Uterus (tissue), 2 donors: ENCODE results near the gene TFRC.

Source experiments
- CTCF ChIP-seq, 4 experiments: fragments of 200-600 bp in 2 of 4; fragments of 450-650 bp in 2 of 4; sonication (generic) in 2 of 4; IDR thresholded peaks; one replicate each; pipeline ENCODE4 v1.5.1; 2016 to 2019; ENCODE audit warnings: antibody characterized with exemption in 4 of 4, mild to moderate bottlenecking in 2 of 4, moderate library complexity in 1 of 4
- POLR2A ChIP-seq, 2 donors: fragments of 450-650 bp; IDR thresholded peaks; one replicate each; pipeline ENCODE4 v1.6.1; 2016; ENCODE audit warnings: antibody characterized with exemption in 2 of 2, mild to moderate bottlenecking in 1 of 2, moderate library complexity in 1 of 2

- TF ChIP-seq CTCF (IDR thresholded peaks at IDR 0.05) (no peak), POLR2A (IDR thresholded peaks at IDR 0.05) (no peak)
These were observed 65.4 kb downstream of the TFRC start for GRCh38 chr3:196016485-196016884.
